GM21786 (cell line): Measurements from ENCODE around the gene ZNF823.
"Not testable (repeated sequence)": the region's sequence is repeated elsewhere in the genome, so short reads cannot be mapped to it uniquely, and the experiment has no call there.

Source experiments
- ATAC-seq: cut with Tn5 transposase; IDR thresholded peaks from one replicate; pipeline ENCODE4 v1.9.1; 2021; ENCODE audit not compliant: unreplicated experiment

The ZNF823 gene

GRCh38 chr19:11738746-11739620 is at the start of gene ZNF823:
TSS of gene ZNF823 (minus strand) at chr19:11738946. CDS start at chr19:11738819, 127 bp downstream.
- ATAC-seq = peak; percentile 86

GRCh38 chr19:11787536-11787935 is 48.8 kb upstream of the ZNF823 start:
- no peak for ATAC-seq

- no peak for ATAC-seq
Measured at GRCh38 chr19:11784356-11784755, 45.6 kb upstream of the ZNF823 start.

GRCh38 chr19:11783767-11784166 is 45.0 kb upstream of the ZNF823 start:
- no peak for ATAC-seq

- no peak for ATAC-seq
Measured at GRCh38 chr19:11781295-11782057, 42.7 kb upstream of the ZNF823 start.

- ATAC-seq = no peak
Measured at GRCh38 chr19:11780431-11781020, 41.8 kb upstream of the ZNF823 start.

GRCh38 chr19:11776669-11777068 is 37.9 kb upstream of the ZNF823 start:
- not testable (repeated sequence) for ATAC-seq

- ATAC-seq = not testable (repeated sequence)
Measured at GRCh38 chr19:11771520-11771919, 32.8 kb upstream of the ZNF823 start.

GRCh38 chr19:11769995-11770394 is 31.2 kb upstream of the ZNF823 start:
- ATAC-seq = no peak

- peak; percentile 24 for ATAC-seq
Measured at GRCh38 chr19:11767633-11768133, 28.9 kb upstream of the ZNF823 start.

GRCh38 chr19:11766597-11767591 is 28.1 kb upstream of the ZNF823 start, which contains the start of gene ZNF441:
TSS of gene ZNF441 (plus strand) at chr19:11767000. CDS start at chr19:11767194, 194 bp downstream.
- peak; percentile 89 for ATAC-seq

- ATAC-seq = no peak
Measured at GRCh38 chr19:11763611-11764010, 24.9 kb upstream of the ZNF823 start.

- no peak for ATAC-seq
Measured at GRCh38 chr19:11763117-11763516, 24.4 kb upstream of the ZNF823 start.

- ATAC-seq = no peak
Measured at GRCh38 chr19:11759805-11760204, 21.1 kb upstream of the ZNF823 start.

GRCh38 chr19:11756965-11757364 is 18.2 kb upstream of the ZNF823 start:
- ATAC-seq = no peak

GRCh38 chr19:11754663-11755062 is 15.9 kb upstream of the ZNF823 start:
- ATAC-seq = no peak

- no peak for ATAC-seq
Measured at GRCh38 chr19:11752244-11752736, 13.5 kb upstream of the ZNF823 start.

- no peak for ATAC-seq
Measured at GRCh38 chr19:11749751-11750150, 11.0 kb upstream of the ZNF823 start.

- ATAC-seq = no peak
Measured at GRCh38 chr19:11747277-11747676, 8.5 kb upstream of the ZNF823 start.

- ATAC-seq = no peak
Measured at GRCh38 chr19:11745869-11746268, 7.1 kb upstream of the ZNF823 start.
